HG02642 (cell line): Measurements from ENCODE around the gene AFAP1L2.

Source experiments
- ATAC-seq: cut with Tn5 transposase; IDR thresholded peaks from one replicate; pipeline ENCODE4 v1.9.1; 2021; ENCODE audit warnings: mild to moderate bottlenecking; ENCODE audit not compliant: unreplicated experiment, poor library complexity

The AFAP1L2 gene

DNA sequence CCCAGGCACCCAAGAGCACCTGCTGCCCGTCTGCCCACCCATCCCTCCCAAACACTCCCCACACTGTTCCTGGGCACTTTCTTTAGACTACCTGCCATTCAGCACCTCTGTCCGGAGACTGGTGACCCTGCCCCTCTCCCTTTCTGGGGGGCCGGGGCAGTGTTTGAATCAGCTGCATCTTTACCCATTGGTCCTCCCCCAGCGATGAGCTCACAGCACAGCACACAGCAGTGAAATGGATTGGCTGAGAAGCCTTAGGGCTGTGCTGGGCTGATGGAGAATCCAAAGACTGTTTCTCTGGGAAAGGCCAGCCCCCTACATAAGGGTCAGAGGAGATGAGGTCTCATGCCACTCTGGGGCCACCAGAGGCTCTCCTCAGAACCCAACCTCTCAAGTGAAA is 125.0 kb downstream of the AFAP1L2 start:
- no peak for ATAC-seq

GRCh38 chr10:114278884-114279191 is 125.5 kb downstream of the AFAP1L2 start:
- ATAC-seq: no peak

DNA sequence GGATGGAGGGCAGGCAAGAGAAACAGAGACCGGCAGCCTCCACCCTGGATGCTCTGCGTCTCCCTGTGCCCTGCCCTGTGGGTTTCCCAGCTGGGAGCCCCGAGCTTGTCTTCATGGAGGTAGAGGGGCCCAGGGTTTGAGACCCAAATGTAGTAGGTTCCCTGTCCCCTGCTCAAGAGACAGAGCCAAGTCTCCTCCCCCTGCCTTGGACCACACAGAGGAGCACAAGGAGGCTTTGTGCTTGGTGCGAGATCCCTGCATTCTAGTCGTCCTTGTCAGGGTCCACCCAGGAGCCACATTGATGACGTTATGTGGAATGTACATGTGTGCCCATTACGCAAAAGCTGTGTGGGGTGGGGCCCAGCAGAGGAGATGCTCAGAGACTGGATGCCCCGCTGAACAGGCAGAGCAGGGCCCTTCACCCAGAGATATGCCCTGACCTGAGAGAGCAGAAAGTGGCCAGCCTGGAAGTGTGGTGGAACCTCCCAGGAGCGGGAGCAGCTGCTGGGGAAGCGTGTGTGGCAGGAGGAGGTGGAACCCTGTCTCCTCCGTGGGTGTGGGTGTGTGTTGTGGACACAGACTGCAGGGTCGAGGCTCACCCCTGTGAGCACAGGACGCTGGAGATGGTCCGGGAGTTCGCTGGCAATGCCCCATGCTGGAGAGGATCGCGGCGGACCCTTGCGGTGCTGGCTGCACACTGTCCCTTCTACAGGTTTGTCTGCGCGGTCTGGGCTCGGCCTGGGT is 126.0 kb downstream of the AFAP1L2 start:
- ATAC-seq: no peak

GRCh38 chr10:114276671-114277070 is 127.6 kb downstream of the AFAP1L2 start:
- ATAC-seq: no peak

DNA sequence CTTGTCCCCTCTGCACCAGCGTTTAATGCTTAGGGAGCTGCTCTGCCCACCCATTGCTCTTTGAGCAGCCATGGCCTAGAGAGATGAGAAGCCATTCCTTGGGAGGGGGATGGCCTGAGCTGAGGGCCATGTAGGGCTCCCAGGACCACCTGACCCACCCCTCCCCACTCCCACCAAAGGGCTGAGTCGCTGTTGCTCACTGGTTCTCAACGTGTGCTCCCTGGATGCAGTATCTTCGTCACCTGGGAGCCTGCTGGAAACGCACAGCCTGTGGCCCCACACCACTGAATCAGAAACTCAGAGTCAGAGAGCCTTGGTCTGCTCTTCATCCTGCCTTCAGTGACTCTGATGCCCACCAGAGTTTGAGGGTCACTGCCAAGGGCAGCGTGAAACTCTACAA is 128.2 kb downstream of the AFAP1L2 start:
- ATAC-seq: no peak

- ATAC-seq: no peak
Measured at GRCh38 chr10:114274616-114275453, 129.5 kb downstream of the AFAP1L2 start.

GRCh38 chr10:114273910-114274309 is 130.4 kb downstream of the AFAP1L2 start:
- ATAC-seq: no peak

- ATAC-seq: no peak
Measured at GRCh38 chr10:114272696-114273095, 131.6 kb downstream of the AFAP1L2 start.

- ATAC-seq: no peak
Measured at GRCh38 chr10:114271779-114272167, 132.5 kb downstream of the AFAP1L2 start.

GRCh38 chr10:114271075-114271778 is 133.1 kb downstream of the AFAP1L2 start:
- ATAC-seq: no peak

DNA sequence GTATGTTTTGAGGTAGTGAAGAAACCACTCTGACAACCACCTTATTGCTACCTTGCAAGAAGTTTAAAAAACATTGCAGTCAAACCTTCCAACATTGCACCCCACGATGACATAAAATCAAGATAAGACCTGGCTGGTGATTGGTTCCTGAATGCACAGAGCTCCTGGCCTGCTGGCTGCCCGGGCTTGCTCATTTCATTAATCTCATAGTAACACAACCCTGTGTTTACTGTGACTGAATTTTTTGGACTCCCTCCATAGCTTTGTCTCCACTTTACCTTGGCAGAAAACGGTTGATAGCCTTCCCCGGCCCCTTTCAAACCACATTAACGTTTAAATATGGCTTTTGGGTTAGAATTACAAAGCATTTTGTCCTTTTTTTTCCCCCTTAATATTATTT is 137.8 kb downstream of the AFAP1L2 start:
- no peak for ATAC-seq

- ATAC-seq: no peak
Measured at GRCh38 chr10:114265392-114266053, 138.8 kb downstream of the AFAP1L2 start.

- ATAC-seq: no peak
Measured at GRCh38 chr10:114262496-114262895, 141.8 kb downstream of the AFAP1L2 start.

DNA sequence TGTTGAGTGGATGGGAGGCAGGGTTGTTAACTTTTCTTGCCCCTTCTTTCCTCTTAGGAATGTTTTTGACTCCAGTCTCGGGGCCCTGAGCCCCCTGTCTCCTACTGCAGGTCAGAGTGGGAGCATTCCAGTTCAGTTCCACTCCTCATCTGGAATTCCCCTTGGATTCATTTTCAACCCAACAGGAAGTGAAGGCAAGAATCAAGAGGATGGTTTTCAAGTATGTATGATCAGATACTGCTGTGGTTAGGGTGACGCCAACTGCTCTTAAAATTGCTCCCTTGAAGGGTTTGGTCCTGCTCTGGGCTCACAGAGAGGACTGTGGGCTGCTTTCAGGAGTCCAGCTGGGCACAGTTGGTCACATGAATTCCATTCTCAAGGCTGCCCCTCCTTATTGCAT is 143.2 kb downstream of the AFAP1L2 start:
- no peak for ATAC-seq

GRCh38 chr10:114260366-114260765 is 143.9 kb downstream of the AFAP1L2 start:
- ATAC-seq: no peak

- no peak for ATAC-seq
Measured at GRCh38 chr10:114259824-114260223, 144.5 kb downstream of the AFAP1L2 start.

DNA sequence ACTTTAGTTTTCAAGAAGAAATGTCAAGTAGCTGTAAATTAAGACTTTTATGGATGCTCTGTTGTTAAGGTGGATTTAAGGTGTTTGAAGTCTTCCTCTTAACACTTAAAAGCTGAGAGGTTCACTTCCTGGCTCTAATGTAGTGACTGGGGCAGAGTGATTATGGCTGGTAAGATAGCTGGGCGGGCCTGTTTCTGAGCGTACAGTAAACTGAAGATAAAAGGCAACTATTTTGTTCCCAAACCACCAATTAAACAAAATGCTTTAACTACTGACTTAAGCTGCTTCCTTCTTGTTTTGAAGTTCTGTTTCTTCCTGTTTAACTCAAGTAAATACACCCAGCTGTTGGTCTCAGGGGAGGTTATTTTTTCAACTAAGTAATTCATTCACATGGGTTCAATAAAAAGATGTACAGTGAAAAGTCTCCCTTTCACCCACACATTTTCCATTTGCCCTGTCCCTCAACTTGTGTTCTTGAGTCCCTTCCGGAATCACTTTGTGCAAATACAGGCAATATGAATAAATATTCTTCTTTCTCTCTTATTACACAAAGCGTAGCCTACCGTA is 145.9 kb downstream of the AFAP1L2 start:
- no peak for ATAC-seq

GRCh38 chr10:114257498-114257897 is 146.8 kb downstream of the AFAP1L2 start:
- no peak for ATAC-seq

GRCh38 chr10:114256822-114257221 is 147.5 kb downstream of the AFAP1L2 start:
- ATAC-seq: no peak

GRCh38 chr10:114256008-114256765 is 148.1 kb downstream of the AFAP1L2 start:
- no peak for ATAC-seq
